Smooth muscle cell of the brain vasculature (primary cell): ENCODE data around the gene CD4.
"Not testable (repeated sequence)": the region's sequence is repeated elsewhere in the genome, so short reads cannot be mapped to it uniquely, and the experiment has no call there.

Experiments
- DNase-seq: peaks from one replicate; pipeline ENCODE4 v3.0.0-alpha.2; 2012; ENCODE audit warnings: low read depth, low spot score

The CD4 gene

GRCh38 chr12:6866920-6867412, 77.6 kb downstream of the CD4 start:
- DNase-seq: no peak

- no peak for DNase-seq
These were observed 78.3 kb downstream of the CD4 start, which contains the start of gene TPI1 for GRCh38 chr12:6867413-6868210. TPI1 (plus strand) TSS chr12:6867531; CDS start chr12:6867567, 36 bp downstream.

GRCh38 chr12:6868211-6869048, 79.1 kb downstream of the CD4 start:
- no peak for DNase-seq

GRCh38 chr12:6869049-6870021, 80.0 kb downstream of the CD4 start:
- DNase-seq: no peak

- not testable (repeated sequence) for DNase-seq
These were observed 81.0 kb downstream of the CD4 start for GRCh38 chr12:6870304-6870703.
